ENCODE results near the gene SRPRB. TPM values are rescaled to one million over a fixed set of nuclear protein-coding genes. Genes with fewer than 3 reads are reported as not detected.

Gene SRPRB, protein sequence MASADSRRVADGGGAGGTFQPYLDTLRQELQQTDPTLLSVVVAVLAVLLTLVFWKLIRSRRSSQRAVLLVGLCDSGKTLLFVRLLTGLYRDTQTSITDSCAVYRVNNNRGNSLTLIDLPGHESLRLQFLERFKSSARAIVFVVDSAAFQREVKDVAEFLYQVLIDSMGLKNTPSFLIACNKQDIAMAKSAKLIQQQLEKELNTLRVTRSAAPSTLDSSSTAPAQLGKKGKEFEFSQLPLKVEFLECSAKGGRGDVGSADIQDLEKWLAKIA
- total RNA-seq, result 64.7 and 120 TPM in 2 replicates

DNA sequence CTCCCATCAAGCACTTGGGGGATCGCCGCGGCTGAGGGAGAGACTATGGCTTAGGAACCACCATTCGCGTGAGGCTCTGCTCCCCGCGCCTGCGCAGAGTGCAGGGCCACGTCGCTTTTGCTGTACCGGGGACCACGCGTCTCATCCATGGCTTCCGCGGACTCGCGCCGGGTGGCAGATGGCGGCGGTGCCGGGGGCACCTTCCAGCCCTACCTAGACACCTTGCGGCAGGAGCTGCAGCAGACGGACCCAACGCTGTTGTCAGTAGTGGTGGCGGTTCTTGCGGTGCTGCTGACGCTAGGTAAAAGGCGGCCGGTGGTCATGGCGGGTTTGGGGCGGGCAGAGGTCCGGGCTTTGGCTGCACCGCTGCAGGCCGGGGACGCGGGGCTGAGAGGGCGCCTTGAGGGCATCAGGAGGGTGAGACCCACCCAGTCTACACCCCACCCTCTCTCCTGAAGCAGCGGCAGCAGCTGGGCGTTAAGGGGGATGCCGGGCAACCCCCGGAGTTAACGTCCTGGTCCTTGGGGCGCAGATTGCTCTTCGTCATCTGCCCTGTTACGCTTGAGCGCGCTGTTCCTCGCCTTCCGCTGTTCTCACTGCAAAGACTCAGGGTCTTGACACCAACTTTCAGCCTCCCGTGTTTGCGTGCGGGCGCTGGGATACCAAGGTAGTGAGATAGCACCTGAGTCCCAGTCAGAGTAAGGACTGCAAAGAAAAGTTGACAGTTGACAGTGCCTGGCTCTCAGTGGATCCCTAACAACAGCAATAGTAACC, at the start of gene SRPRB:
Gene SRPRB (plus strand): TSS at position 114 of the 774 bp plus-strand sequence. CDS start 34 bp downstream, at position 148.
- DNase-seq (ENCODE audit: low read depth), result peak; percentile 85

DNA sequence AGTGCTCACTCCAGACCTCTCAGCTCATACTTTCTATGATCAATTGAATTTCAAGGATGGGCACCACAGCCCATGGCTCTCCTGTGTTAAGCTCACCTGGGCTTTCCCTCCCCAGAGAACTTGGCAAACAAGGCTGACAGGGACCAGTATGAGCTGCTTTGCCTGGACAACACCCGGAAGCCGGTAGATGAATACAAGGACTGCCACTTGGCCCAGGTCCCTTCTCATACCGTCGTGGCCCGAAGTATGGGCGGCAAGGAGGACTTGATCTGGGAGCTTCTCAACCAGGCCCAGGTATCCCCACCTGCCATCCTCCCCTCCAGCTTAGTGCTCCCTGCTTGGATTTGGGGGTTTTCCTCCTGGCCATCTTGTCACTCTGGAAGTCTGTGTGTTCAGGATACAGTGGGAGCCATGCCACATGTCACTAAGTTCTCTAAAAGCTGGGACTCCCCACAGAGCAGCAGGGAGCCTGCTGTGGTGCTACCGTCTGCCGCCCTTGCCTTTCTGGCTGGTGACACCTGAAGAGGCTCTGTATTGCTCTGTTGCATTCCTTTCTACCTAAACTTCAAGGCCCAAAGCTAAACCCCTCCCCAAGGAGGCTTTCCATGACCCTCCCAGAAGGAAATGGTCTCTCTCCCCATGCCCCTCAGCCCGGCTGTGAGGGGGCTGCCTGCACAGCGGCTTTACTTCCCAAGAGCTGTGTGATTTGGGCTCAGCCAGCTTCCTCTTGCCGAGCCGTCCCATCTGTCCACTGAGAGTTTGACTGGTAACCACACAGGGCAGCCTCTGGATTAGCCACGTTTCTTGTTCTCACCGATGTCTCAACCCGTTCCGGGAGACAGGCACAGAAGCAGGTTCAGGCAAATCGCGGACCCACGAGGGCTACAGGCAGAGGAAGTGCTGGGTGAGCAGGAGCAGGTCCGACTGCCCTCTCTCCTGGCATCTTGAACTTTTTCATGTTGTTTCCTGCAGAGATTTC, 48.6 kb upstream of the SRPRB start:
- no peak for DNase-seq (ENCODE audit: low read depth)

DNA sequence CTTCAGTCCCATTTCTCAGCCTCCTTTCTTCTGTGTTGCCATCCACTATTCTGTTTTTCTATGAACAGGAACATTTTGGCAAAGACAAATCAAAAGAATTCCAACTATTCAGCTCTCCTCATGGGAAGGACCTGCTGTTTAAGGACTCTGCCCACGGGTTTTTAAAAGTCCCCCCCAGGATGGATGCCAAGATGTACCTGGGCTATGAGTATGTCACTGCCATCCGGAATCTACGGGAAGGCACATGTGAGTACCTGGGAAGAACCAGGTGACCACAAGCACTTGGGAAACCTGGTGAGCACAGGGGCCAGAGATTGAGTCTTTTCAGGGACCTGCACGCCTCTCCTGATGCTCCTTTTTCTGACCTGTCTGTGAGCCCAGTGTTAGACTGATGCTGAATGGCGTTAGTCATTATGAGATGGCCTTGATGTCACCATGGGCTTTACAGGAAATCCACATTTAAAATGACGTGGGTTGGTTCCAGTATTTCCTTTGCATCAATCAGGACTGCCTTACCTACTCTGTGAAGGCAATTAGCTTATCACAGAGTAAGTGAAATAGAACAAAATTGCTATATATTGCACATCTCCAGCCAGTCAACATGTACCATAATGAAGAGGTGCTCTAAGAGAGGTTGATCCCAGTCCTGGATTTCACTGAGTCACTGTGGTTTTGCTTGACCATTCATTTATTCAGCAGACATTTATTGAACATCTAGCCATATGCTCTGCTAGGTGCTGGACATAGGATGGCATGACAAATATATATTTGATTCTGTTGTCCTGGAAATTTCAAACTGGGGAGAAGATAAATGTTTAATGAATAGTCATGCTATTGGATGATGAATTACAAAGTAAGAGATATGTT, 47.7 kb upstream of the SRPRB start:
- DNase-seq (ENCODE audit: low read depth), result no peak

DNA sequence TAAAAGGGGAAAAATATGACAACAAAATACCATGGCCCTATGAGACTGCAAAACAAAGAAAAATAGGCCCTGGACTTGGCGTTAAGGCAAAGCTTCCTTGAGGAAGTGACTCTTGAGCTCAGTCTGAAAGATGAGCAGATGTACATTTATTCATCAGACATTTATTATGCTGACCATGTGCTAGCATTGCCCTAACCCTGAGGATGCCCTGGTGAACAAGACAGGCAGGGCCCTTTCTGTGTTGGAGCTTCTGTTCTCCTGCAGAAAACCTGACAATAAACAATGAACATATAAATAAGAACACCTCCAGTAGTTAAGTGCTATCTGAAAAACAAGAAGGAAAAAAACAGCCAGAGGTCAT, 47.1 kb upstream of the SRPRB start:
- no peak for DNase-seq (ENCODE audit: low read depth)

DNA sequence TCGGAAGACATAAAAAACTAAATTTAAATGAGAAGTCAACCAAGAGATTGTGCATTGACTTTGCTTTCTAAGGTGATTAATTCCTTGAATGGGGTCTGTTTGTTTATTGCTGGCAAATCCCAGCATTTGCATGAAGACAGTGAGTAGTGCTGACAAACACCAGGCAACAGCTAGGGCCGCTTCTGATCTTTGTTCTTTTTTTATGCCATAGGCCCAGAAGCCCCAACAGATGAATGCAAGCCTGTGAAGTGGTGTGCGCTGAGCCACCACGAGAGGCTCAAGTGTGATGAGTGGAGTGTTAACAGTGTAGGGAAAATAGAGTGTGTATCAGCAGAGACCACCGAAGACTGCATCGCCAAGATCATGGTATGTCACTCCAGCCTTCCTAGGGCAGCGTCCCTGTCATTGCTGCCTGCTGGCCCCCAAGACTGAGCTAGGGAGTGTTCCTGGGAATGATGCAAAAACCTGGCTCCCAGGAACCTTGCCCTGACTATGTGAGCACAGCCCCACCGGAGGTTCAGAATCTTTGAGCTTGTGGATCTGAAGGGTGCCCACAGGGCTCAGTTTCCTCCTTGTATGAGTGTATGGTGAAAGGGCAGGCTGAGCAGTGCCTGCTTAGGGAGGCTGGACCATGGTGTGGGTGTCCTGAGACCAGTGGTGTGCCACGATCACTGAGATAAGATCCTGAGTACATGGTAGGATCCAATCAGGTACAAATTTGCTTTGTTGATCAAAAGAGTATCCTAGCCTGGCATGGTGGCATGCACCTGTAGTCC, 46.5 kb upstream of the SRPRB start:
- DNase-seq (ENCODE audit: low read depth), result no peak

DNA sequence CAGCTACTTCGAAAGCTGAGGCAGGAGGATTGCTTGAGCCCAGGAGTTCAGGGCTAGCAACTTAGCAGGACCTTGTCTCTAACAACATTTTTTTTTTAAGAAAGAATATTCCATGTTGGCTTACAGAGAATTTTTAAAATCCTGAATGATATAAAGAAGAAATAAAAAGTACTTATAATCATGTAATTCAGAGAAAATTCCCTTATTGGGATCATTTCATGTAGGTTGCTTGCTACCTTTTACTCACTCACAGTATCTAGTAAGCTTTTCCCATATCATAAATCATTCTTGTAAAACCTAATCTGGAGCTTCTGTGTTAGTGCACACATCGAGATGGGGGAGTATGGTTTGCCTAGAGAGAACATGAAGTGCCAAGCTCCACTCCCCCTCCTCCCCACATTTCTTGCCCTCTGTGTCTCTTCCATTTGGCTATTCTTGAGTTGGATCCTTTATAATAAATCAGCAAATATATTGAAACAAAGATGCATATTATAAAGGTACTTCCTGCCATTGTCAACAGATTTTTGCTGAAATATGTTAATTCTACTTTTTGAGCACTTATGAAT, 45.8 kb upstream of the SRPRB start:
- DNase-seq (ENCODE audit: low read depth), result no peak

DNA sequence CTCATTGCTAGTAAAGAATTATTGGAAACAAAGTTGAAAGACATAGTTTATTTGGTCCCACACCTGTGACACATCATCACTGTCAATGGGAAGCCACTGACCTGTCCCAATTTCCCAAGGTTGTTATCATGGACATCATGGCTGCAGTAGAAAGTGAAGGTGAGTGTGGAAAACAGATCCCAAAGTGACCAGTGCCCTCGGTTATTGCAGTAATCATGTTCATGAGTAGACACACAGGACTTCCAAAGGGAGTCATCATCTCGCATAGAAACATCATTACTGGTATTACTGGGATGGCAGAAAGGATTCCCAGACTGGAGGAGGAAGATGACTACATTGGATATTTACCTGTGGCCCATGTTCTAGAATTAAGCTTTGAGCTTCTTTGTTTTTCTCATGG, 44.7 kb upstream of the SRPRB start:
- DNase-seq (ENCODE audit: low read depth), result no peak

DNA sequence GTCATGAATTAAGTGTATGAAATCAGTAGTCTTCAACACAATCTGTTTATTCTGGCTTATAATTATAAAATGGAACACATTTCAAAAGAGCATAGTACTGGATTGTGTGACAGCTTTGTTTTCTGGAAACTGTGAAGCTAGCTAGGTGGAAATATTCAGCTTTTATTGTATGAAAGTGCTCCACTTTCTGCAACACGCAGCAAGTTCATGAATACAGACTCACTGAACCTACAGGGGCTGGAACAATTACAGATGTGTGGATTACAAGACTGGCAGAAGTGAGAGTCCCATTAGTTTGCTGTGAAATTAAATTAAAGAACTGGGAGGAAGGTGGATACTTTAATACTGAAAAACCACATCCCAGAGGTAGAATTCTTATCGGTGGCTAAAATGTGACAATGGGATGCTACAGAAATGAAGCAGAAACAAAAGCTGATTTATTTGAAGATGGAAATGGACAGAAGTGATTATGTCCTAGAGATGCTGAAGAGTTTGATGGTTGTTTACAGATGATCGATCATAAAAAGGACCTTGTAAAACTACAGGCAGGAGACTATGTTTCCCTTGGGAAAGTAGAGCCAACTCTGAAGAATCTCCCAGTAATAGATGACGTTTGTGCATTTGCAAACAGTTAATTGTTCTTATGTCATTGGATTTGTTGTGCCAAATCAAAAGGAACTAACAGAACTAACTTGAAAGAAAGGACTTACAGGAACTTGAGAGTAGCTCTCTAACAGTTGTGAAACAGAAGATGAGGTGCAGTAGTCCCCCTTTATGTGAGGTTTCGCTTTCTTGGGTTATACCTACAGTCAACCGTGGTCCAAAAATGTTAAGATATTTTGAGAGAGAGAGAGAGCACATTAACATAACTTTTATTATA, 43.8 kb upstream of the SRPRB start:
- no peak for DNase-seq (ENCODE audit: low read depth)

DNA sequence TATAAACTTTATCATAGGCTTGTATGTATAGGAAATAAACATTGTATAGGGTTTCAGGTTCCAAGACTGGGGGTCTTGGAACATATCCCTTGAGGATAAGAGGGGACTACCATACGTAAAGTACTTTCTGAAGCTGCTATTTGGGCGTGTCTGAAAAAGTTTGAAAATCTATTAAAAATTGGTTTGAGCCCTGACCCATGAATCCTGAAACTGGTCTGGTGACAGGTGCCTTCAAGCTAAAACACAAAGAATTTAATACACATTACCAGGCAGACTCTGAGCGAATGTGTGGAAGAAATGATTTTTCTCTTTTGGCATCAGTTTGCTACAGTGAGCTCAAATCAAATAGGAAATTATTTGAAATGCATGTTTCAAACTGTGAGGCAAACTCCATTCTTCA, 43.1 kb upstream of the SRPRB start:
- DNase-seq (ENCODE audit: low read depth), result no peak

DNA sequence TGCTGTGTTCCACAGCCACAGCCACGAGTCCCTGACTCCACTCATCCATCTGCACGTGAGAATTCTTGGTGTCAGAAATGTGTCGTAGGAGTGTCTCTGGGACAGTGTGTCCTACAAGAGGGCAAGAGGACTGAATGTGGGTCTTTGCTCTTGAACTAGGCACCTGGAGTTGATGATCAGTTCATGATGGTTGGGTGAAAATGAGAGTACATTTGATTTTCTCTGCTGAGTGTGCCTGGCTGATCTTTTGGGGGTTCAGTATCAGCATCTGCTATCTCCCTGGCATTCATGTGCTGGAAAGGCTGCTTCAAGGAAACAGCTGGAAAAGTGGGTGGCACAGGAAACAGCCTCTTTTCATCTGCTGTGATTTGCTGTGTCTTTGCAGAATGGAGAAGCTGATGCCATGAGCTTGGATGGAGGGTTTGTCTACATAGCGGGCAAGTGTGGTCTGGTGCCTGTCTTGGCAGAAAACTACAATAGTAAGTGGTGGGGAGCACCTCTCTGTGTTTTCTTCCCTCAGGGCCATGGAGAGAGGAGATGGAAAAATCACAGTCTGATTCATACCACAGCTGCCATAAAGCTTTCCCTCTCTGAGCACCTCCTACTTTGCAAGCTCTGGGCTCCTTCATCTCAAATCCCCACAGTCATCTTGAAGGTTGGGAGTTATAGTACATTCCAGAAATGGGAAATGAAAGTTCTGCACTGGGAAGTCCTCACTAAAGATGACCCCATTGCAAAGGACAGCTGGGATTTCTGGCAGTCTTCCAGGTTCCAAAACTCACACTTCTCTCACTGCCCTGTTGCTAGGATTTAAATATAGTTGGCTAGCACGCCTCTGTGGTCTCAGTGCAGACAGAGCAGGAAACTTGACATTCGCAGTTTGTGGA, 41.6 kb upstream of the SRPRB start:
- DNase-seq (ENCODE audit: low read depth), result no peak

DNA sequence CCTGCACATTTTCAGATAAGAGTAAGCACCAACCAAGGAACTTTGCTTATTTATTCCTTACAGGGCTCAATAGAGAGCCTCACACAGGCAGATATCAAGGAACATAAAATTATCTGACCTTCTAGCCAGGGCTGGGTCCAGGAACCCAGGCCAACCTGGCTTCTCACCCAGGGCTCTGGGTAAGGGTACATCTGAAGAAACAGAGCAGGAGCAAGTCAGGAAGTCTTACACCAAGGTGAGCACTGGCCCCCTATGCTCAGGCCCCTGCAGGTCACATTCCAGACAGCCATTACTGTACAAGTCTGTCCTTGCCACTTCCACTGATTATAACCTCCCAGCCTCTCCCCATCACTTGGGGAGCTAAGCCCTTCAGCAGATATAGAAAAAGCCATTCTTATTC, 40.4 kb upstream of the SRPRB start:
- DNase-seq (ENCODE audit: low read depth), result no peak

DNA sequence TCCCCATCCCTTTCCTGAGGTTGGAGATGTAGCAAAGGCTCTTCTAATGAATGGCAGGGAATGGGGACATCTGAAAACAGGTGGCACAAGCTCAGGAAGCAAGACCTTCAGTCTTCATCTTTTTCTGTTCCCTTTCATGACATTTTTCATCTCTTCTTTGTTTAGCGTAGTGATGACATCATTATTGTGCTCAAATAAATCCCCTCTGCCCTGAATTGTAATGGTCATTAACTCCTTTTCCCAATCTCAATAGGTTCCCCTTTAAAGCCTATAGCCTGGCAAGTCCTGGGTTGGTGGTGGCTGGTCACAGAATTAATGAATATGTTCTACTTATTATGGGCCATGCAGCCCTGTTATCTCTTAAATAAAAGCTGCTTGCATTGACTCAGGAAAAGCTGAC, 38.0 kb upstream of the SRPRB start:
- no peak for DNase-seq (ENCODE audit: low read depth)

DNA sequence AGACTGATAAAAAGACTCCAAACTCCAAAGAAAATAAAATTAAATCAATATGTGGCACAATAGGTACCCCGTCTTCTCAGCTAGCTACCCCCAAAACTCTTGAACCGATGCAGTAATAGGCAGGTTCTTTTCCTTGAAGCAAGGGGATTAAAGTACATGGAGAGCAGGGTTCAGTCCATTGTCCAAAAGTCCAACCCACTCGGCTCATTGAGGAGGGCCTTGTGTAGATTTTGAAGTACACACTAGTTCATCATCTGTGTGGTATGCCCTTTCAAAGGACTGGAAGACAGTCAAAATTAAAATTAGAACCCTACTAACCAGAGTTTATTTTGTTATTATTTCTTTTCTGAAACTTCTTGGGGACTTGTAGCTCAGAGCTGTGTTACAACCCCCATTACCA, 36.1 kb upstream of the SRPRB start:
- no peak for DNase-seq (ENCODE audit: low read depth)

DNA sequence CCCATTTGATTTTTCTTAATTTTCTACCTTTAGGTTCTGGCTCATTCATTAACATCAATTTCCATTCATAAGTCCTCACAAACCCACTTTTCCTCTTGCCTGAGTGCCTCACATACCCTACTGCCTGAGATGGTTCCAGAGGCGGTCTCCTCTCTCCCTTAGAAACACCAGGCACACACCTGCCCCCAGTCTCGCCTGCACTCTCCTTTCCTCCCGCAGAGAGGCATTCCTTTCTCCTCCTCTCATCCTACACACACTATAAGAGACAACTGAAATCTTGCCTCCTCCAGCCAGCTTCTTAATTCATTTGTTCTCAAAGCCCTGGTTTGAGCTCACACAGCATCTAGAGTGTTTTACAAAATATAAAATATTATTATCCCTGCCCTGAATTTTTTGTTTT, 31.9 kb upstream of the SRPRB start:
- DNase-seq (ENCODE audit: low read depth), result no peak

DNA sequence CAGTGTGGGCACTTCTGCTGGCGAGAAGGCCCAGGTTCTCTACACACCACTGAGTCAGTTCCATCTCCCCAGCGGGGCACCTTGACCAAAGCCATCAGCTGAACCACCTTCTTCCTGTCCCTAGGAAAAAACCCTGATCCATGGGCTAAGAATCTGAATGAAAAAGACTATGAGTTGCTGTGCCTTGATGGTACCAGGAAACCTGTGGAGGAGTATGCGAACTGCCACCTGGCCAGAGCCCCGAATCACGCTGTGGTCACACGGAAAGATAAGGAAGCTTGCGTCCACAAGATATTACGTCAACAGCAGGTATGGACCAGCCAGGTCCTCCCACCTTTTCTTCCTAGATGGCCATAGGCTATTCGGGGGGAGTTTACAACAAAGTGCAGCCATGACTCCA, 30.3 kb upstream of the SRPRB start:
- DNase-seq (ENCODE audit: low read depth), result no peak

DNA sequence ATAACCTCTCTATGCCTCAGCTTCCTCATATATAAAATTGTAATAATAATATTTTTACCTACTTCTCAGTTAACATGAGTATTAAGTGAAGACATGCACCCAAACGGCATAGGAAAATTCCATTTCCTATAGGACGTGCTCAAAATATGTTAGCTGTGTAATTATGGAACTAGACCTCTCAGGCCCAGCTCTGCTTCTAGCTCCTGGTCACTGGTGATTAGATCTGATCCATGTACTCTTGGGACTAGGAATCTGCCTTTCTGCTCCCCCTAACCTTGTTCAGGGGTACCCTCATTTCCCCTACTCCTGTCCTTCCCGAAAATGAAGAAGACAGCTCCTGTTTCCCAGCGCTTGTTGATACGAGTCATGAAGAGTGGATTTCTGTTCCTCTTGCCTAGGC, 29.8 kb upstream of the SRPRB start:
- no peak for DNase-seq (ENCODE audit: low read depth)

DNA sequence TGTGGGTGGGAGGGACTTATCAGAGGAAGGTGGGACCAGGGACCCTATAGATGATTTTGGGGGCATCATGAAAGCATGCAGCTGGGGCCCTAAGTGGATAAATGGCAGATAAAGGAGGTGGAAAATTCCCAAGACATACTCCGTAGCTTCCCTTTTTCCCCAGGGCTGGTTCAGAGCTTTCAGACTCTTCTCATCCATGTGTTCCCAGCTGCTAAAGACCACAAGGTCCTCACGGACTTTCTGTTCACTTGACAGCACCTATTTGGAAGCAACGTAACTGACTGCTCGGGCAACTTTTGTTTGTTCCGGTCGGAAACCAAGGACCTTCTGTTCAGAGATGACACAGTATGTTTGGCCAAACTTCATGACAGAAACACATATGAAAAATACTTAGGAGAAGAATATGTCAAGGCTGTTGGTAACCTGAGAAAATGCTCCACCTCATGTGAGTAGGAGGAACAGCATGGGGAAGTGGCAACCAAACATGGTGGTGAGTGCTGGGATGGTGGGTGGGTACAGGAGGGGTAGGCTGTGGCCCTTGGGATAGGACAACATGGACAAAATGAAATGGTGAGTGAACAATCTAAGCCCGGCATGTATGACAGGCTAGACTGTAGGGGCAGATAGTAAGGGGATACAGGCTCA, 28.7 kb upstream of the SRPRB start:
- DNase-seq (ENCODE audit: low read depth), result no peak
